HFFc6 (cell line): ENCODE results near the gene STT3B. TPM values are rescaled to one million over a fixed set of nuclear protein-coding genes. Genes with fewer than 3 reads are reported as not detected.

Experiments
- DNase-seq: peaks from one replicate; pipeline ENCODE4 v3.0.0-alpha.2; 2018
- H3K27ac Mint-ChIP-seq: 2 replicates; pipeline ENCODE4 v1.8.0; 2020; ENCODE audit warnings: mild to moderate bottlenecking, mixed read lengths
- H3K27me3 Mint-ChIP-seq: 2 replicates; pipeline ENCODE4 v1.8.0; 2021; ENCODE audit warnings: mild to moderate bottlenecking, moderate library complexity, mixed read lengths; ENCODE audit not compliant: insufficient read depth
- H3K36me3 Mint-ChIP-seq: 2 replicates; pipeline ENCODE4 v1.8.0; 2021; ENCODE audit warnings: low read depth, mixed read lengths
- H3K4me1 Mint-ChIP-seq: 2 replicates; pipeline ENCODE4 v1.8.0; 2020; ENCODE audit warnings: low read depth, mixed read lengths
- H3K4me3 Mint-ChIP-seq: 2 replicates; pipeline ENCODE4 v1.8.0; 2020; ENCODE audit warnings: mild to moderate bottlenecking, moderate library complexity, mixed read lengths
- H3K9me3 Mint-ChIP-seq: 2 replicates; pipeline ENCODE4 v1.8.0; 2020; ENCODE audit warnings: mild to moderate bottlenecking, mixed read lengths
- CTCF ChIP-seq: fragments of 200-600 bp; sonication (generic); IDR thresholded peaks from 2 replicates; pipeline ENCODE4 v1.5.0; 2021; ENCODE audit warnings: antibody characterized with exemption, mild to moderate bottlenecking
- total RNA-seq, 6 experiments: library from RNA; stranded (reverse); fragmentation: NEBNext Ultra II Directional; extraction: Animal tissue kit (Norgen Biotek cat#: 25700); gene quantifications; 2 replicates in 1 of 6; 3 replicates in 5 of 6; pipeline ENCODE4 v1.2.3, GENCODE V29; 2021

STT3B gene
- total RNA-seq, 6 experiments from 2014 or later: 124 to 153 (median 135) TPM

- no peak for DNase-seq
- no peaks in the 10 kb centered on the region for H3K27me3 Mint-ChIP-seq
- TF ChIP-seq CTCF: no peak
- H3K36me3 Mint-ChIP-seq: peaks cover 27% of the 10 kb centered on the region
- H3K9me3 Mint-ChIP-seq: no peaks in the 10 kb centered on the region
- H3K4me1 Mint-ChIP-seq: peaks cover 27% of the 10 kb centered on the region
- H3K27ac Mint-ChIP-seq: no peak overlapping the region
- no peak overlapping the region for H3K4me3 Mint-ChIP-seq
These were observed 47.1 kb downstream of the STT3B start for GRCh38 chr3:31579828-31580227.

GRCh38 chr3:31580645-31581044 lies 47.9 kb downstream of the STT3B start:
- Mint-ChIP-seq H3K9me3 (no peaks in the 10 kb centered on the region), H3K4me3 (no peak overlapping the region), H3K4me1 (peaks cover 19% of the 10 kb centered on the region), H3K27me3 (no peaks in the 10 kb centered on the region), H3K36me3 (peaks cover 34% of the 10 kb centered on the region), H3K27ac (no peak overlapping the region)
- no peak for DNase-seq
- no peak for TF ChIP-seq CTCF

GRCh38 chr3:31581660-31582059 lies 48.9 kb downstream of the STT3B start:
- Mint-ChIP-seq H3K27me3 (no peaks in the 10 kb centered on the region), H3K4me1 (peaks cover 17% of the 10 kb centered on the region), H3K36me3 (peaks cover 44% of the 10 kb centered on the region), H3K27ac (0 out of 2 replicates have a peak overlapping the region, but pooled peaks have one; percentile 27), H3K4me3 (no peak overlapping the region), H3K9me3 (no peaks in the 10 kb centered on the region)
- no peak for TF ChIP-seq CTCF
- no peak for DNase-seq

- Mint-ChIP-seq H3K4me3 (no peak overlapping the region), H3K36me3 (peaks cover 71% of the 10 kb centered on the region), H3K4me1 (peaks cover 7% of the 10 kb centered on the region), H3K27ac (no peak overlapping the region), H3K27me3 (no peaks in the 10 kb centered on the region), H3K9me3 (peaks cover 15% of the 10 kb centered on the region)
- no peak for TF ChIP-seq CTCF
- DNase-seq: no peak
These were observed 56.5 kb downstream of the STT3B start for GRCh38 chr3:31589228-31589627.

GRCh38 chr3:31590650-31591049 lies 57.9 kb downstream of the STT3B start:
- Mint-ChIP-seq H3K4me1 (peaks cover 7% of the 10 kb centered on the region), H3K27me3 (no peaks in the 10 kb centered on the region), H3K36me3 (peaks cover 68% of the 10 kb centered on the region), H3K4me3 (no peak overlapping the region), H3K9me3 (peaks cover 15% of the 10 kb centered on the region), H3K27ac (no peak overlapping the region)
- no peak for DNase-seq
- no peak for TF ChIP-seq CTCF

GRCh38 chr3:31592764-31593163 lies 60.0 kb downstream of the STT3B start:
- Mint-ChIP-seq H3K27ac (no peak overlapping the region), H3K27me3 (no peaks in the 10 kb centered on the region), H3K36me3 (peaks cover 51% of the 10 kb centered on the region), H3K4me1 (peaks cover 7% of the 10 kb centered on the region), H3K9me3 (peaks cover 15% of the 10 kb centered on the region), H3K4me3 (no peak overlapping the region)
- no peak for TF ChIP-seq CTCF
- no peak for DNase-seq
